ENCODE results near the gene ANKRD22. TPM values are rescaled to one million over a fixed set of nuclear protein-coding genes. Genes with fewer than 3 reads are reported as not detected.

The ANKRD22 gene
- total and polyA plus RNA-seq, 4 donors: 0.38 to 1.0 (median 0.43) TPM

DNA sequence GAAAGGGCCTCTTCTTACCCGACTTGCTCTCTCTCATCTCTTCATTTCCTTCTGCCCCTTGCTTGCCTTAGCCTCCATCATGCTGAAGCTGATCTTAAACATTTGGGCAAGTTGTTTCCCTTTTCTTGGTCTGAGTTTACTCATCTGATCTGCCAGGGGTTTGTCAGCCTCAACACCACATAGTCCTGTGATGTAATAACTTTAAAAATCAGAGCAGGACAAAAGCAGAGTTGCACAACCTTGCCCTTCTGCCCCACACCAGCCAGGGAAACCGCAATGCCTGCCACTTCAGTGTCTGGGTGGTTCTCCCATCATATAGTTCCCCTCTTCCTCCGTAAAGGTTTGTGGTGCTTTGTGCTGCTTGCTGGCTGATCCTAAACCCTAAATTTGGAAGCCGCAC lies 59.0 kb downstream of the ANKRD22 start:
- Histone ChIP-seq H3K36me3 (ENCODE audit: control insufficient read depth in 4 of 4, insufficient read depth in 3 of 4, low read depth in 1 of 4, low read length in 3 of 4) (no peaks in the 10 kb centered on the region), H3K27me3 (ENCODE audit: control insufficient read depth in 4 of 4, insufficient read depth in 4 of 4, low read length in 3 of 4) (no peaks in the 10 kb centered on the region), H3K27ac (ENCODE audit: low read depth in 1 of 2, low read length in 2 of 2) (no peak overlapping the region), H3K9ac (ENCODE audit: low read depth in 1 of 2, low read length in 2 of 2) (no peak overlapping the region), H3K4me1 (ENCODE audit: control insufficient read depth in 4 of 4, insufficient read depth in 4 of 4, low read length in 3 of 4) (peaks cover 2 to 8% (median 5%) of the 10 kb centered on the region in 4 donors), H3K4me3 (ENCODE audit: low read depth in 1 of 3, low read length in 3 of 3) (no peak overlapping the region), H3K9me3 (ENCODE audit: control insufficient read depth in 4 of 4, low read length in 3 of 4) (no peaks in the 10 kb centered on the region)
- peak in 1 of 2 donors; percentile 69 for TF ChIP-seq JUND (IDR thresholded peaks at IDR 0.05)
- peak; percentile 90 to 91 for TF ChIP-seq HNF4A (conservative IDR thresholded peaks at IDR 0.05)
- TF ChIP-seq, protein P1, sequence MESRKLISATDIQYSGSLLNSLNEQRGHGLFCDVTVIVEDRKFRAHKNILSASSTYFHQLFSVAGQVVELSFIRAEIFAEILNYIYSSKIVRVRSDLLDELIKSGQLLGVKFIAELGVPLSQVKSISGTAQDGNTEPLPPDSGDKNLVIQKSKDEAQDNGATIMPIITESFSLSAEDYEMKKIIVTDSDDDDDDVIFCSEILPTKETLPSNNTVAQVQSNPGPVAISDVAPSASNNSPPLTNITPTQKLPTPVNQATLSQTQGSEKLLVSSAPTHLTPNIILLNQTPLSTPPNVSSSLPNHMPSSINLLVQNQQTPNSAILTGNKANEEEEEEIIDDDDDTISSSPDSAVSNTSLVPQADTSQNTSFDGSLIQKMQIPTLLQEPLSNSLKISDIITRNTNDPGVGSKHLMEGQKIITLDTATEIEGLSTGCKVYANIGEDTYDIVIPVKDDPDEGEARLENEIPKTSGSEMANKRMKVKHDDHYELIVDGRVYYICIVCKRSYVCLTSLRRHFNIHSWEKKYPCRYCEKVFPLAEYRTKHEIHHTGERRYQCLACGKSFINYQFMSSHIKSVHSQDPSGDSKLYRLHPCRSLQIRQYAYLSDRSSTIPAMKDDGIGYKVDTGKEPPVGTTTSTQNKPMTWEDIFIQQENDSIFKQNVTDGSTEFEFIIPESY (IDR thresholded peaks at IDR 0.05): peak; percentile 32
- TF ChIP-seq, protein P2, sequence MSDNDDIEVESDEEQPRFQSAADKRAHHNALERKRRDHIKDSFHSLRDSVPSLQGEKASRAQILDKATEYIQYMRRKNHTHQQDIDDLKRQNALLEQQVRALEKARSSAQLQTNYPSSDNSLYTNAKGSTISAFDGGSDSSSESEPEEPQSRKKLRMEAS (IDR thresholded peaks at IDR 0.05): peak; percentile 53
- peak; percentile 71 for TF ChIP-seq YY1 (IDR thresholded peaks at IDR 0.05)
- TF ChIP-seq NR2F2 (IDR thresholded peaks at IDR 0.05): no peak
- peak; percentile 51 for TF ChIP-seq SP1 (IDR thresholded peaks at IDR 0.05)
- TF ChIP-seq GABPA (IDR thresholded peaks at IDR 0.05 in 1 of 2, conservative IDR thresholded peaks at IDR 0.05 in 1 of 2): no peak
- peak; percentile 30 to 42 for TF ChIP-seq RAD21 (IDR thresholded peaks at IDR 0.05)
- TF ChIP-seq FOXA1 (IDR thresholded peaks at IDR 0.05): no peak
- peak; percentile 53 to 73 for TF ChIP-seq RXRA (IDR thresholded peaks at IDR 0.05)
- peak; percentile 39 for TF ChIP-seq HNF4G (IDR thresholded peaks at IDR 0.05)
- TF ChIP-seq, protein P3, sequence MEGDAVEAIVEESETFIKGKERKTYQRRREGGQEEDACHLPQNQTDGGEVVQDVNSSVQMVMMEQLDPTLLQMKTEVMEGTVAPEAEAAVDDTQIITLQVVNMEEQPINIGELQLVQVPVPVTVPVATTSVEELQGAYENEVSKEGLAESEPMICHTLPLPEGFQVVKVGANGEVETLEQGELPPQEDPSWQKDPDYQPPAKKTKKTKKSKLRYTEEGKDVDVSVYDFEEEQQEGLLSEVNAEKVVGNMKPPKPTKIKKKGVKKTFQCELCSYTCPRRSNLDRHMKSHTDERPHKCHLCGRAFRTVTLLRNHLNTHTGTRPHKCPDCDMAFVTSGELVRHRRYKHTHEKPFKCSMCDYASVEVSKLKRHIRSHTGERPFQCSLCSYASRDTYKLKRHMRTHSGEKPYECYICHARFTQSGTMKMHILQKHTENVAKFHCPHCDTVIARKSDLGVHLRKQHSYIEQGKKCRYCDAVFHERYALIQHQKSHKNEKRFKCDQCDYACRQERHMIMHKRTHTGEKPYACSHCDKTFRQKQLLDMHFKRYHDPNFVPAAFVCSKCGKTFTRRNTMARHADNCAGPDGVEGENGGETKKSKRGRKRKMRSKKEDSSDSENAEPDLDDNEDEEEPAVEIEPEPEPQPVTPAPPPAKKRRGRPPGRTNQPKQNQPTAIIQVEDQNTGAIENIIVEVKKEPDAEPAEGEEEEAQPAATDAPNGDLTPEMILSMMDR (IDR thresholded peaks at IDR 0.05; ENCODE audit: low read depth, low read length, missing input control): no peak
- DNase-seq (ENCODE audit: low spot score): peak; percentile 37
- 57% methylated on average over 4 of the region's 4 CpGs for WGBS

DNA sequence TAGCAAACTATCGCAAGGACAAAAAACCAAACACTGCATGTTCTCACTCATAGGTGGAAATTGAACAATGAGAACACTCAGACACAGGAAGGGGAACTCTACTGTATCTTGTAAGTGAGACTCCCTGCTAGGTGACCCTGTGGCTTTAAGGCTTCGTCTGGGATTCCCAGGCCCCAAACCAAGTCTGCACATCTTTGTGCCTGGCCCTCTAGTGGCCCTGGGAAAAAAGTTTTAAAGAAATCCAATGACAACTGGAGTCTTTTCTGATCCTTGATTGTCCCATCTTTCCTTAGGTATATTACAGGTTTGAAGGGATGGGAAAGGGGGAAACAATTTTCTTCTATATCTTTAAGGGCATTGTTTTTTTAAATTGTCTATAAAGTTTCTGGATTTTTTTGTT lies 59.7 kb downstream of the ANKRD22 start:
- Histone ChIP-seq H3K4me3 (ENCODE audit: low read depth in 1 of 3, low read length in 3 of 3) (no peak overlapping the region), H3K9me3 (ENCODE audit: control insufficient read depth in 4 of 4, low read length in 3 of 4) (no peaks in the 10 kb centered on the region), H3K27ac (ENCODE audit: low read depth in 1 of 2, low read length in 2 of 2) (no peak overlapping the region), H3K4me1 (ENCODE audit: control insufficient read depth in 4 of 4, insufficient read depth in 4 of 4, low read length in 3 of 4) (peaks cover 2 to 8% (median 5%) of the 10 kb centered on the region in 4 donors), H3K9ac (ENCODE audit: low read depth in 1 of 2, low read length in 2 of 2) (no peak overlapping the region), H3K36me3 (ENCODE audit: control insufficient read depth in 4 of 4, insufficient read depth in 3 of 4, low read depth in 1 of 4, low read length in 3 of 4) (no peaks in the 10 kb centered on the region), H3K27me3 (ENCODE audit: control insufficient read depth in 4 of 4, insufficient read depth in 4 of 4, low read length in 3 of 4) (no peaks in the 10 kb centered on the region)
- TF ChIP-seq HNF4A (conservative IDR thresholded peaks at IDR 0.05) (peak in 1 of 2 donors; percentile 12), HNF4G (IDR thresholded peaks at IDR 0.05) (no peak), YY1 (IDR thresholded peaks at IDR 0.05) (no peak), RAD21 (IDR thresholded peaks at IDR 0.05) (peak; percentile 69 to 80), EGR1 (IDR thresholded peaks at IDR 0.05; ENCODE audit: low read depth in 2 of 2) (no peak), SP1 (IDR thresholded peaks at IDR 0.05) (no peak), NR2F2 (IDR thresholded peaks at IDR 0.05) (no peak), FOXA1 (IDR thresholded peaks at IDR 0.05) (no peak), TAF1 (conservative IDR thresholded peaks at IDR 0.05) (no peak), GABPA (IDR thresholded peaks at IDR 0.05 in 1 of 2, conservative IDR thresholded peaks at IDR 0.05 in 1 of 2) (no peak), JUND (IDR thresholded peaks at IDR 0.05) (no peak)
- TF ChIP-seq, protein P1 (IDR thresholded peaks at IDR 0.05): no peak
- TF ChIP-seq, protein P3 (IDR thresholded peaks at IDR 0.05; ENCODE audit: low read depth, low read length, missing input control): peak; percentile 46
- TF ChIP-seq, protein P2 (IDR thresholded peaks at IDR 0.05): no peak
- TF ChIP-seq, protein P4, sequence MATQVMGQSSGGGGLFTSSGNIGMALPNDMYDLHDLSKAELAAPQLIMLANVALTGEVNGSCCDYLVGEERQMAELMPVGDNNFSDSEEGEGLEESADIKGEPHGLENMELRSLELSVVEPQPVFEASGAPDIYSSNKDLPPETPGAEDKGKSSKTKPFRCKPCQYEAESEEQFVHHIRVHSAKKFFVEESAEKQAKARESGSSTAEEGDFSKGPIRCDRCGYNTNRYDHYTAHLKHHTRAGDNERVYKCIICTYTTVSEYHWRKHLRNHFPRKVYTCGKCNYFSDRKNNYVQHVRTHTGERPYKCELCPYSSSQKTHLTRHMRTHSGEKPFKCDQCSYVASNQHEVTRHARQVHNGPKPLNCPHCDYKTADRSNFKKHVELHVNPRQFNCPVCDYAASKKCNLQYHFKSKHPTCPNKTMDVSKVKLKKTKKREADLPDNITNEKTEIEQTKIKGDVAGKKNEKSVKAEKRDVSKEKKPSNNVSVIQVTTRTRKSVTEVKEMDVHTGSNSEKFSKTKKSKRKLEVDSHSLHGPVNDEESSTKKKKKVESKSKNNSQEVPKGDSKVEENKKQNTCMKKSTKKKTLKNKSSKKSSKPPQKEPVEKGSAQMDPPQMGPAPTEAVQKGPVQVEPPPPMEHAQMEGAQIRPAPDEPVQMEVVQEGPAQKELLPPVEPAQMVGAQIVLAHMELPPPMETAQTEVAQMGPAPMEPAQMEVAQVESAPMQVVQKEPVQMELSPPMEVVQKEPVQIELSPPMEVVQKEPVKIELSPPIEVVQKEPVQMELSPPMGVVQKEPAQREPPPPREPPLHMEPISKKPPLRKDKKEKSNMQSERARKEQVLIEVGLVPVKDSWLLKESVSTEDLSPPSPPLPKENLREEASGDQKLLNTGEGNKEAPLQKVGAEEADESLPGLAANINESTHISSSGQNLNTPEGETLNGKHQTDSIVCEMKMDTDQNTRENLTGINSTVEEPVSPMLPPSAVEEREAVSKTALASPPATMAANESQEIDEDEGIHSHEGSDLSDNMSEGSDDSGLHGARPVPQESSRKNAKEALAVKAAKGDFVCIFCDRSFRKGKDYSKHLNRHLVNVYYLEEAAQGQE (IDR thresholded peaks at IDR 0.05): no peak
- TF ChIP-seq, protein P5, sequence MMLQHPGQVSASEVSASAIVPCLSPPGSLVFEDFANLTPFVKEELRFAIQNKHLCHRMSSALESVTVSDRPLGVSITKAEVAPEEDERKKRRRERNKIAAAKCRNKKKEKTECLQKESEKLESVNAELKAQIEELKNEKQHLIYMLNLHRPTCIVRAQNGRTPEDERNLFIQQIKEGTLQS (IDR thresholded peaks at IDR 0.05): no peak
- WGBS: 55% methylated on average over 2 of the region's 2 CpGs
- DNase-seq (ENCODE audit: low spot score): no peak

All from liver (tissue), 9 donors.